Measurements from ENCODE around the gene SSPN.

DNA sequence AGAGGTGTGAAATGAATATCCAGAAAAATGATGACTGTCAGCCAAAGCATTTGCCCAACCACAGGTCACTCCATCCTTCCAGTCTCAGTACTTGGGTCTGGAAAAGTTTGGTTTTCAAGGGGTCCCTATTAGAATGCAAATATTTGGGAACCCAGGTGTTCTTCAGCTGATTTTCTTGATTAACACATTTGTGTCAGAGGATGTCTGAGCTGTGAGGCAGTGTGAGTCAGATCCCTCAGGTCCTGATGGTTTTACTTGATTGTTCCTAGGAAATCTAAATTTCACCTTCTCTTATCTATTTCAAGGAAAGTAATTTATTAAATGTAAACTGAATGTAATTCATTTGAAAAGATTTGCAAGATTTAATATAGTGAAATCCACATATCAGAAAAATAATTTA lies 71.5 kb downstream of the SSPN start:
- TF ChIP-seq, protein P1, sequence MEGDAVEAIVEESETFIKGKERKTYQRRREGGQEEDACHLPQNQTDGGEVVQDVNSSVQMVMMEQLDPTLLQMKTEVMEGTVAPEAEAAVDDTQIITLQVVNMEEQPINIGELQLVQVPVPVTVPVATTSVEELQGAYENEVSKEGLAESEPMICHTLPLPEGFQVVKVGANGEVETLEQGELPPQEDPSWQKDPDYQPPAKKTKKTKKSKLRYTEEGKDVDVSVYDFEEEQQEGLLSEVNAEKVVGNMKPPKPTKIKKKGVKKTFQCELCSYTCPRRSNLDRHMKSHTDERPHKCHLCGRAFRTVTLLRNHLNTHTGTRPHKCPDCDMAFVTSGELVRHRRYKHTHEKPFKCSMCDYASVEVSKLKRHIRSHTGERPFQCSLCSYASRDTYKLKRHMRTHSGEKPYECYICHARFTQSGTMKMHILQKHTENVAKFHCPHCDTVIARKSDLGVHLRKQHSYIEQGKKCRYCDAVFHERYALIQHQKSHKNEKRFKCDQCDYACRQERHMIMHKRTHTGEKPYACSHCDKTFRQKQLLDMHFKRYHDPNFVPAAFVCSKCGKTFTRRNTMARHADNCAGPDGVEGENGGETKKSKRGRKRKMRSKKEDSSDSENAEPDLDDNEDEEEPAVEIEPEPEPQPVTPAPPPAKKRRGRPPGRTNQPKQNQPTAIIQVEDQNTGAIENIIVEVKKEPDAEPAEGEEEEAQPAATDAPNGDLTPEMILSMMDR (IDR thresholded peaks at IDR 0.05) = no peak
- no peak for TF ChIP-seq POLR2A (IDR thresholded peaks at IDR 0.05)

Data from esophagus squamous epithelium (tissue), 4 donors.